ENCODE measurements around the gene MAML1. TPM values are rescaled to one million over a fixed set of nuclear protein-coding genes. Genes with fewer than 3 reads are reported as not detected.

MAML1 gene
- total RNA-seq, 1 experiment from 2014 or later: 42.2 TPM

DNA sequence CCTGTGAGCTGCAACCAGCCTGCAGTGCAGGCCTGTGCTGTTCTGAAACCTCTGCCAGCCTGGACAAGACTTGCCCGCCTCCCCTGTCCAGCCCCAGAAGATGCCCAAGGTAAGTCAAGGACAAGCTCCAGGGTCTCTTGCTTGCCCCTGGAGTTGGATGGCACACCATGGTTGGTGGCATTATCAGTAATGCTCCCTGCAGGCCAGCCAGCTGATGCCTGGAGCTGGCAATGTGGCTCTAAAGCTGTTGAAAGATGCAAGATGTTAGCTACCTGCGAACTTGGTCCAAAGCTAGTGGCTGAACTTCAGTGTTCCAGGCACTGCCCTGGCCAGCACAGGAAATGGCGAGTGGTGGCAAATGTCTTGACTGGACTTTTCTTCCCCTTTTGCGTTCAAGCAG, 47.2 kb downstream of the MAML1 start:
- TF ChIP-seq OVOL2 (CRISPR knock-in tag; IDR thresholded peaks at IDR 0.05; ENCODE audit: borderline replicate concordance) (no peak), ATF1 (CRISPR knock-in tag; IDR thresholded peaks at IDR 0.05) (no peak), SMAD3 (CRISPR knock-in tag; IDR thresholded peaks at IDR 0.05; ENCODE audit: borderline replicate concordance) (no peak), NFYB (CRISPR knock-in tag; conservative IDR thresholded peaks at IDR 0.05; ENCODE audit: low read depth) (no peak), NFE2L1 (CRISPR knock-in tag; IDR thresholded peaks at IDR 0.05) (no peak)
- Mint-ChIP-seq H3K4me3 (no peak overlapping the region), H3K4me1 (no peaks in the 10 kb centered on the region), H3K9me3 (no peaks in the 10 kb centered on the region), H3K27ac (no peak overlapping the region), H3K36me3 (peaks cover 27% of the 10 kb centered on the region), H3K27me3 (ENCODE audit: low read depth) (no peaks in the 10 kb centered on the region)
- ATAC-seq (no peak), DNase-seq (ENCODE audit: low spot score) (no peak)
- ChIA-PET POLR2A (no interaction called here), CTCF (interaction anchor here (0.7 to 2.2 kb wide), 4 partner anchors 11 to 100 kb away, joined by 4 to 8 read pairs (median 6); no protein-coding TSS in a partner anchor)

DNA sequence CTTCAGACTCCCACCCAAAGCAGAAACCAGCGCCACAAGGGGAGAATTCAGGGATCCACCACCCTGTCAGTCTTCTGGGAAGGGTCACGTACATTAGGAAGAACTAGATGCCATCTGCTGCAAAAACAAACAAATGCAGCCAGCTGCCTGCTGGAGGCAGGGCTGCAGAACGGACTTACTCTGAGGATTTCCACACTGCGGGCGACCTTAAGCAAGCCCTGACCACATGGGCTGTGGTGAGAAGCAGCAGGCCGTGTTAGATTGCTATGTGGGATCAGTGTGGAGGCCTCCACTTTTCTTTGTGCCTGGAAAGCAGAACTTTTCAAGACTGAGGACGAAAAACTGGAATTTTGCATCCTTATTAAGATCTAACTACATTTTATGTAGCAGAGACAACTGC, 47.7 kb downstream of the MAML1 start:
- Mint-ChIP-seq H3K36me3 (peaks cover 27% of the 10 kb centered on the region), H3K4me1 (no peaks in the 10 kb centered on the region), H3K27me3 (ENCODE audit: low read depth) (no peaks in the 10 kb centered on the region), H3K9me3 (peaks cover 2% of the 10 kb centered on the region; the same call in 1 of the 2 replicates), H3K27ac (no peak overlapping the region), H3K4me3 (no peak overlapping the region)
- ATAC-seq (no peak), DNase-seq (ENCODE audit: low spot score) (no peak)
- CTCF ChIA-PET: interaction anchor here (1.0 to 2.2 kb wide), 3 partner anchors 12 to 17 kb away, joined by 6 to 8 read pairs (median 7); no protein-coding TSS in a partner anchor
- POLR2A ChIA-PET: no interaction called here
- TF ChIP-seq JAZF1 (CRISPR knock-in tag; IDR thresholded peaks at IDR 0.05): no peak
- no peak for TF ChIP-seq NFATC4 (CRISPR knock-in tag; IDR thresholded peaks at IDR 0.05)
- no peak for TF ChIP-seq ZNF317 (CRISPR knock-in tag; IDR thresholded peaks at IDR 0.05; ENCODE audit: borderline replicate concordance, low read depth)
- no peak for TF ChIP-seq ZNF281 (CRISPR knock-in tag; IDR thresholded peaks at IDR 0.05)
- TF ChIP-seq, protein P1, sequence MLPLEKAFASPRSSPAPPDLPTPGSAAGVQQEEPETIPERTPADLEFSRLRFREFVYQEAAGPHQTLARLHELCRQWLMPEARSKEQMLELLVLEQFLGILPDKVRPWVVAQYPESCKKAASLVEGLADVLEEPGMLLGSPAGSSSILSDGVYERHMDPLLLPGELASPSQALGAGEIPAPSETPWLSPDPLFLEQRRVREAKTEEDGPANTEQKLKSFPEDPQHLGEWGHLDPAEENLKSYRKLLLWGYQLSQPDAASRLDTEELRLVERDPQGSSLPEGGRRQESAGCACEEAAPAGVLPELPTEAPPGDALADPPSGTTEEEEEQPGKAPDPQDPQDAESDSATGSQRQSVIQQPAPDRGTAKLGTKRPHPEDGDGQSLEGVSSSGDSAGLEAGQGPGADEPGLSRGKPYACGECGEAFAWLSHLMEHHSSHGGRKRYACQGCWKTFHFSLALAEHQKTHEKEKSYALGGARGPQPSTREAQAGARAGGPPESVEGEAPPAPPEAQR (CRISPR knock-in tag; IDR thresholded peaks at IDR 0.05): no peak
- TF ChIP-seq, protein P2, sequence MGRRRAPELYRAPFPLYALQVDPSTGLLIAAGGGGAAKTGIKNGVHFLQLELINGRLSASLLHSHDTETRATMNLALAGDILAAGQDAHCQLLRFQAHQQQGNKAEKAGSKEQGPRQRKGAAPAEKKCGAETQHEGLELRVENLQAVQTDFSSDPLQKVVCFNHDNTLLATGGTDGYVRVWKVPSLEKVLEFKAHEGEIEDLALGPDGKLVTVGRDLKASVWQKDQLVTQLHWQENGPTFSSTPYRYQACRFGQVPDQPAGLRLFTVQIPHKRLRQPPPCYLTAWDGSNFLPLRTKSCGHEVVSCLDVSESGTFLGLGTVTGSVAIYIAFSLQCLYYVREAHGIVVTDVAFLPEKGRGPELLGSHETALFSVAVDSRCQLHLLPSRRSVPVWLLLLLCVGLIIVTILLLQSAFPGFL (CRISPR knock-in tag; IDR thresholded peaks at IDR 0.05; ENCODE audit: borderline replicate concordance): no peak
- TF ChIP-seq, protein P3, sequence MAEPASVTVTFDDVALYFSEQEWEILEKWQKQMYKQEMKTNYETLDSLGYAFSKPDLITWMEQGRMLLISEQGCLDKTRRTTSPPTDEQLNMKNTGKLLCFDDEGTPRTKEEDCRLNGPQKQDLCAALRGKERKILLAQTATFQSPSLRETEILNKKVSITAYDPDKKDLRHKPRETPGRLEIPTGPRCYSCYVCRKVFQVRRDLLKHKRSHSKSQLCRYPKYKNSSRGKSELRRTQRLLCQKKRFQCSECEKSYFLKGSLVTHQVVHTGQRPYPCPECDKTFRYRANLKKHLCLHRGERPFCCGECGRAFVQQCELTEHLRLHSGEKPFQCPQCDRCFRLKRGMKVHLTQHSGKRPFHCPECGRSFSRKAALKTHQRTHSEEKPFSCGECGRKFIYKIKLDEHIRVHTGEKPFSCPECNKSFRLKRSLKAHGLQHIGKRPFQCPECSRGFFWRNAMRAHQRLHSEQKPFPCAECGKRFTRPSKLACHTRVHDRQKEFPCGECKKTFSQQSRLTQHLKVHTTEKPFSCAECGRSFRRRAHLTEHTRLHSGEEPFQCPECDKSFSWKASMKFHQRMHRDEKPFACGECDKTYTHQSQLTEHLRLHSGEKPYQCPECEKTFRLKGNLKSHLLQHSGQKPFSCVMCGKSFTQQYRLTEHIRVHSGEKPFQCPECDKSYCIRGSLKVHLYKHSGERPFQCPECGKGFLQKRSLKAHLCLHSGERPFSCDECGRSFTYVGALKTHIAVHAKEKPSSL (CRISPR knock-in tag; conservative IDR thresholded peaks at IDR 0.05): no peak
- TF ChIP-seq TEAD1 (CRISPR knock-in tag; IDR thresholded peaks at IDR 0.05): no peak
- TF ChIP-seq NFE2L1 (CRISPR knock-in tag; IDR thresholded peaks at IDR 0.05): no peak
- TF ChIP-seq ZNF219 (CRISPR knock-in tag; IDR thresholded peaks at IDR 0.05; ENCODE audit: borderline replicate concordance): no peak
- TF ChIP-seq E2F4 (CRISPR knock-in tag; IDR thresholded peaks at IDR 0.05; ENCODE audit: borderline replicate concordance, low read depth): no peak
- TF ChIP-seq ZNF671 (CRISPR knock-in tag; IDR thresholded peaks at IDR 0.05): no peak
- TF ChIP-seq SMAD3 (CRISPR knock-in tag; IDR thresholded peaks at IDR 0.05; ENCODE audit: borderline replicate concordance): no peak
- TF ChIP-seq FOXJ3 (CRISPR knock-in tag; IDR thresholded peaks at IDR 0.05; ENCODE audit: borderline replicate concordance): no peak
- no peak for TF ChIP-seq JUN (CRISPR knock-in tag; IDR thresholded peaks at IDR 0.05)
- TF ChIP-seq TP53 (CRISPR knock-in tag; IDR thresholded peaks at IDR 0.05): no peak
- no peak for TF ChIP-seq FOXK1 (CRISPR knock-in tag; IDR thresholded peaks at IDR 0.05)
- TF ChIP-seq NR1H2 (CRISPR knock-in tag; IDR thresholded peaks at IDR 0.05): no peak
- no peak for TF ChIP-seq ETV6 (CRISPR knock-in tag; IDR thresholded peaks at IDR 0.05)

Measured in WTC11 (cell line).